ENCODE data around the gene TMPRSS9. TPM values are rescaled to one million over a fixed set of nuclear protein-coding genes. Genes with fewer than 3 reads are reported as not detected.
"Not testable (repeated sequence)": the region's sequence is repeated elsewhere in the genome, so short reads cannot be mapped to it uniquely, and the experiment has no call there.

Gene TMPRSS9
- total RNA-seq, 2 experiments from 2014 or later = not detected

DNA sequence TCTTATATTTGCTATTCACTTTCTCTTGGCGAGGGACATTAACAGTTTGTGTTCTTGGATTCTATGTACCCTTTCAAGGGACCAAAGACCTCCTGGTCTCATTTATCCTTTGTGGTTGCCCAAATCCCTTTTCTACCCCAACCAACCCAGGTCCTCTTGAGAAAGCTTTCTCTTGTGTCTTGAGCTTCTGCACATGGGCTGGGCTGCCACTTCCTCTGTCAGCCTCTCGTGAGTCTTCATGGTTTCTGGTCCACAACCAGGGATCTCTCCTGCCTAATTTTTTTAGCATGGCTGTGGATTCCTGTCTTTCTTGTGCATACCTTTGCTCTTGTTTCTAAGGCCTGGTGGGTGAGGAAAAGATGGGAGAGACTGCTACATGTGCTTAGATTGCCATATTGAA, 52.4 kb downstream of the TMPRSS9 start:
- ChIA-PET POLR2A (no interaction called here), CTCF (interaction anchor here (0.5 to 0.8 kb wide), 2 partner anchors 9 to 201 kb away, joined by 3 to 4 read pairs; no protein-coding TSS in a partner anchor)
- DNase-seq = no peak
- H3K9me3 Mint-ChIP-seq (ENCODE audit: insufficient read depth) = no peaks in the 10 kb centered on the region
- H3K27me3 Mint-ChIP-seq (ENCODE audit: low read depth) = no peaks in the 10 kb centered on the region
- no peak for ATAC-seq
- H3K36me3 Mint-ChIP-seq (ENCODE audit: low read depth) = no peaks in the 10 kb centered on the region
- H3K4me1 Mint-ChIP-seq (ENCODE audit: low read depth) = peaks cover 4% of the 10 kb centered on the region
- no peak overlapping the region for H3K27ac Mint-ChIP-seq
- no peak overlapping the region for H3K4me3 Mint-ChIP-seq

DNA sequence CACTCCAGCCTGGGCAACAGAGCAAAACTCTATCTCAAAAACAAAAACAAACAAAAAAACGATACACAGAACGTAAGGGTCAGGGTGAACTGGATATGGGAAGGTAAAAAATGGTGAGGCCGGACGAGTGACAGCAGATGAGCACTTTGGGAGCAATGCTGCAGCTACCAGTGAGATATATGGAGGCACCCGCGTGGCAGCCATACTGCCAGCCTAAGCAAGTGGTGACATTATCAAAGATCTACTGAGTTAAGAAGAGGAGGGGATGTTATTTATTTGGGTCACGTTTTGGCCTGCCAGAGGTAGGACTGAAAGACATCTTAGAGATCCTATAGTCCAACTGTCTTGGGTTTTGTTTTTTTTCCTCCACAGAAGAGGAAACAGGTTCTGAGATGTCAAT, 53.1 kb downstream of the TMPRSS9 start:
- H3K27me3 Mint-ChIP-seq (ENCODE audit: low read depth) = no peaks in the 10 kb centered on the region
- no peaks in the 10 kb centered on the region for H3K36me3 Mint-ChIP-seq (ENCODE audit: low read depth)
- H3K27ac Mint-ChIP-seq = no peak overlapping the region
- ChIA-PET POLR2A (no interaction called here), CTCF (no interaction called here)
- no peaks in the 10 kb centered on the region for H3K9me3 Mint-ChIP-seq (ENCODE audit: insufficient read depth)
- no peak for DNase-seq
- H3K4me3 Mint-ChIP-seq = no peak overlapping the region
- ATAC-seq = no peak
- peaks cover 4% of the 10 kb centered on the region for H3K4me1 Mint-ChIP-seq (ENCODE audit: low read depth)

GRCh38 chr19:2413629-2414028, 53.6 kb downstream of the TMPRSS9 start:
- H3K36me3 Mint-ChIP-seq (ENCODE audit: low read depth) = no peaks in the 10 kb centered on the region
- H3K27me3 Mint-ChIP-seq (ENCODE audit: low read depth) = no peaks in the 10 kb centered on the region
- POLR2A ChIA-PET = no interaction called here
- DNase-seq (no peak), ATAC-seq (no peak)
- CTCF ChIA-PET = no interaction called here
- H3K27ac Mint-ChIP-seq = no peak overlapping the region
- no peak overlapping the region for H3K4me3 Mint-ChIP-seq
- H3K9me3 Mint-ChIP-seq (ENCODE audit: insufficient read depth) = no peaks in the 10 kb centered on the region
- peaks cover 4% of the 10 kb centered on the region for H3K4me1 Mint-ChIP-seq (ENCODE audit: low read depth)

DNA sequence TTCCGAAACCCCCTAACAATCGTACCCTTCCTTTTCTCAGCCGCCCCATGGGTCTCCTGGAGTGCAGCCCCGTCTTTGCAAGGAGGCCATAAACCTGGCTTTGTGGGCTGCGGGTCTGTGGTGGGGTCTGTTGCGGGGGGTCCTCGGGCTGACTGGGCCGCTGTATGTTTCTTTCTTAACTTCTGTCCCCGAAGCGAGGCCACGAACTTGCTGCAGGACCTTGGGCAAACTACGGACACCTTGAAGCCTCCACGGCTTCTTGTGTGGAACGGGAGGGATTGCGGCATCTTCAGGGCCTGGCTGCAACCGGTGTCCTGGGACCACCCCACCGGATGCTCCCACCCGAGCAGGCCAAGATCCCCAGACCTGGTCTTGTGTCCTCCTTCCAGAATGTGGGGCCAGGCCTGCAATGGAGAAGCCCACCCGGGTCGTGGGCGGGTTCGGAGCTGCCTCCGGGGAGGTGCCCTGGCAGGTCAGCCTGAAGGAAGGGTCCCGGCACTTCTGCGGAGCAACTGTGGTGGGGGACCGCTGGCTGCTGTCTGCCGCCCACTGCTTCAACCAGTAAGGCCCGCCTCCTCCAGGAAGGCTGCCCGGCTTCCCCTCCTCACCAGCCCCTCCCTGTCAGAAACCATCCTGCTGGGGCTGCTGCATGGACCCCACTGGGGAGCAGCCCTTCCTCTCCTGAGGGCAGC, 55.4 kb downstream of the TMPRSS9 start:
- Mint-ChIP-seq H3K36me3 (ENCODE audit: low read depth) (no peaks in the 10 kb centered on the region), H3K9me3 (ENCODE audit: insufficient read depth) (no peaks in the 10 kb centered on the region), H3K4me3 (no peak overlapping the region), H3K27me3 (ENCODE audit: low read depth) (no peaks in the 10 kb centered on the region), H3K4me1 (ENCODE audit: low read depth) (peaks cover 4% of the 10 kb centered on the region), H3K27ac (no peak overlapping the region)
- ChIA-PET POLR2A (no interaction called here), CTCF (no interaction called here)
- ATAC-seq (no peak), DNase-seq (no peak)

DNA sequence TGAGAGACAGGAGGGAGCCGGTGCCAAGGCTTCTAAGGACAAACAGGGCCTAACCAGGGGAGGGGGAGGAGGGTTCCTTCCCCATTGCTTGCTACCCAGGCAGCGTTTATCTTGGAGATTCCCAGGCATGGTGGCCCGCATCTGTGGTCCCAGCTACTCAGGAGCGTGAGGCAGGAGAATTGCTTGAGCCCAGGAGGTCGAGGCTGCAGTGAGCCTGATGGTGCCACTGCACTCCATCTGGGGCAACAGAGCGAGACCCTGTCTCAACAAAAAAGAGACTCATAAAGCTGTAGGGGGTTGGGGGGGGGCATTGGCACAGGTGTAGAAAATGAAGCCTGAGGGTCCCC, 55.9 kb downstream of the TMPRSS9 start:
- Mint-ChIP-seq H3K4me1 (ENCODE audit: low read depth) (peaks cover 4% of the 10 kb centered on the region), H3K4me3 (no peak overlapping the region), H3K27ac (no peak overlapping the region), H3K9me3 (ENCODE audit: insufficient read depth) (no peaks in the 10 kb centered on the region), H3K36me3 (ENCODE audit: low read depth) (no peaks in the 10 kb centered on the region), H3K27me3 (ENCODE audit: low read depth) (no peaks in the 10 kb centered on the region)
- ChIA-PET CTCF (no interaction called here), POLR2A (no interaction called here)
- DNase-seq (no peak), ATAC-seq (no peak)

DNA sequence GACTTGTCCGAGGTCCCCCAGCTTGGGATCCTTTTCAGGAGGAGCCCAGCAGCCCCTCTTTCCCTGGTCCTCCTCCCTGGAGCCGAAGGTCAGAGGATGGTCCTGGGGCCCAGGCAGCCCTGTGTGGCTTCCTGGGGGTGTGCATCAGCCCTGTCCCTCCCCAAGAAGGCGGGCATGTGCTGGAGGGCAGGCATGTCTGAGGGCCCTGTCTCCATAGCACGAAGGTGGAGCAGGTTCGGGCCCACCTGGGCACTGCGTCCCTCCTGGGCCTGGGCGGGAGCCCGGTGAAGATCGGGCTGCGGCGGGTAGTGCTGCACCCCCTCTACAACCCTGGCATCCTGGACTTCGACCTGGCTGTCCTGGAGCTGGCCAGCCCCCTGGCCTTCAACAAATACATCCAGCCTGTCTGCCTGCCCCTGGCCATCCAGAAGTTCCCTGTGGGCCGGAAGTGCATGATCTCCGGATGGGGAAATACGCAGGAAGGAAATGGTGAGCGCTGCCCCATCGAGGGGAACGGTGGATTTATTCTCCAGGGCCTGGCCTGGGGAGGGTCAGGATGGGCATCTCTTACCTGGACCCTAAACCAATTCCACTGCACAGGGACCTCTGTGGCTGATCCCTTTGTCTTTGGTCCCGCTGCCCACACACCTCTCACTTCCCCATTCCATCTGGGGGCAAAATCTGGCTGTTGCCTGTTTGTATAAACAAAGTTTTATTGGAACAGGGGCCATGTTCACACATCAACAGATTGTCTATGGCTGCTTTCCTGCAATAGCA, 56.4 kb downstream of the TMPRSS9 start:
- DNase-seq = no peak
- CTCF ChIA-PET = no interaction called here
- Mint-ChIP-seq H3K27ac (no peak overlapping the region), H3K9me3 (ENCODE audit: insufficient read depth) (no peaks in the 10 kb centered on the region), H3K36me3 (ENCODE audit: low read depth) (no peaks in the 10 kb centered on the region), H3K4me1 (ENCODE audit: low read depth) (peaks cover 4% of the 10 kb centered on the region), H3K4me3 (no peak overlapping the region), H3K27me3 (ENCODE audit: low read depth) (no peaks in the 10 kb centered on the region)
- POLR2A ChIA-PET = no interaction called here
- ATAC-seq = no peak

DNA sequence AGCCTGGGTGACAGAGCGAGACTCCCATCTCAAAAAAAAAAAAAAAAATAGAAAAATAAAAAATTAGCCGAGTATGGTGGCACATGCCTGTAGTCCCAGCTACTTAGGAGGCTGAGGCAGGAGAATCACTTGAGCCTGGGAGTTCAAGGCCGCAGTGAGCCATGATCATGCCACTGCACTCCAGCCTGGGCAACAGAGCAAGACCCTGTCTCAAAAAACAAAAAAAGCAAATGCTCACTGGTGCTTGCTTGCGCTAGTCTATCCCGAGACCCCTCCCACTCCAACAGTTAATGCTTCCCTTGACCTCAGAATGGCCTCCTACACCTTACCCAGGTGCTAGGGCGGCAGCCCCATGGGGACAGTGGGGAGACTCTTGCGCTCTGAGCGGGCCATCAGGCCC, 57.4 kb downstream of the TMPRSS9 start:
- POLR2A ChIA-PET, CTCF ChIA-PET: not testable (repeated sequence)

GRCh38 chr19:2417881-2418406, 57.9 kb downstream of the TMPRSS9 start:
- Mint-ChIP-seq H3K27me3 (ENCODE audit: low read depth) (no peaks in the 10 kb centered on the region), H3K27ac (no peak overlapping the region), H3K9me3 (ENCODE audit: insufficient read depth) (no peaks in the 10 kb centered on the region), H3K4me3 (no peak overlapping the region), H3K4me1 (ENCODE audit: low read depth) (no peaks in the 10 kb centered on the region), H3K36me3 (ENCODE audit: low read depth) (peaks cover 2% of the 10 kb centered on the region)
- DNase-seq (no peak), ATAC-seq (no peak)
- POLR2A ChIA-PET = no interaction called here
- CTCF ChIA-PET = no interaction called here

More for the DNA sequence above, 57.4 kb downstream of the TMPRSS9 start:
- not testable (repeated sequence) for H3K4me3 Mint-ChIP-seq; H3K4me1 Mint-ChIP-seq (ENCODE audit: low read depth); H3K36me3 Mint-ChIP-seq (ENCODE audit: low read depth); H3K27ac Mint-ChIP-seq; H3K27me3 Mint-ChIP-seq (ENCODE audit: low read depth); DNase-seq; H3K9me3 Mint-ChIP-seq (ENCODE audit: insufficient read depth); ATAC-seq

GRCh38 chr19:2419754-2420153, 59.7 kb downstream of the TMPRSS9 start:
- DNase-seq (no peak), ATAC-seq (no peak)
- no peaks in the 10 kb centered on the region for H3K9me3 Mint-ChIP-seq (ENCODE audit: insufficient read depth)
- POLR2A ChIA-PET = no interaction called here
- CTCF ChIA-PET = no interaction called here
- H3K36me3 Mint-ChIP-seq (ENCODE audit: low read depth) = peaks cover 2% of the 10 kb centered on the region
- no peak overlapping the region for H3K27ac Mint-ChIP-seq
- H3K27me3 Mint-ChIP-seq (ENCODE audit: low read depth) = no peaks in the 10 kb centered on the region
- no peak overlapping the region for H3K4me3 Mint-ChIP-seq
- no peaks in the 10 kb centered on the region for H3K4me1 Mint-ChIP-seq (ENCODE audit: low read depth)

DNA sequence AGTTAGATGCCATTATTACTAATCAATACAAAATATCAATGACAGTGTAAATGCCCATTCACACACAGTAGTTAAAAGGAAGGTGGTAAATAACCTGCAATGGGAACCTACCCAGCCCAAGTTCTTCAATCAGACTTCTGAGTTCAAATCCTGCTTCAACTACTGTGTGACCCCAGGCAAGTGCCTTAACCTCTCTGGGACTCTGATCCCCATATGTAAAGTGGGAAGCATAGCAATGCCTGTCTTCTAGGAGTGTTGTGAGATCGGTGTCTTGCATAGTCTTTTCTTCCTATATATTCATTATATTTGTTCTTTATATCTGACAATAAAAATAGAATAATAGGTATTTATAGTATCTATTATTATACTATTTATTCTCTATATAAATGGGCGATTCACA, 60.4 kb downstream of the TMPRSS9 start:
- DNase-seq (no peak), ATAC-seq (no peak)
- Mint-ChIP-seq H3K27ac (no peak overlapping the region), H3K4me3 (no peak overlapping the region), H3K27me3 (ENCODE audit: low read depth) (no peaks in the 10 kb centered on the region), H3K9me3 (ENCODE audit: insufficient read depth) (no peaks in the 10 kb centered on the region), H3K4me1 (ENCODE audit: low read depth) (no peaks in the 10 kb centered on the region), H3K36me3 (ENCODE audit: low read depth) (peaks cover 2% of the 10 kb centered on the region)
- CTCF ChIA-PET = no interaction called here
- POLR2A ChIA-PET = no interaction called here

- peaks cover 9% of the 10 kb centered on the region for H3K4me1 Mint-ChIP-seq (ENCODE audit: low read depth)
- POLR2A ChIA-PET = no interaction called here
- H3K9me3 Mint-ChIP-seq (ENCODE audit: insufficient read depth) = no peaks in the 10 kb centered on the region
- ATAC-seq = no peak
- no peak overlapping the region for H3K4me3 Mint-ChIP-seq
- H3K27ac Mint-ChIP-seq = no peak overlapping the region
- H3K27me3 Mint-ChIP-seq (ENCODE audit: low read depth) = no peaks in the 10 kb centered on the region
- CTCF ChIA-PET = no interaction called here
- no peak for DNase-seq
- peaks cover 7% of the 10 kb centered on the region for H3K36me3 Mint-ChIP-seq (ENCODE audit: low read depth)
These were observed 61.7 kb downstream of the TMPRSS9 start for GRCh38 chr19:2421581-2422306.
